HEK293 (cell line): ENCODE measurements around the gene DOK7.

ENCODE experiments used
- CTCF ChIA-PET: fragments of 350-600 bp; formaldehyde crosslinking; extraction: SDS; loops from one replicate; lab custom pipeline; 2021; ENCODE audit warnings: antibody characterized with exemption; lab: Yijun Ruan, JAX
- POLR2A ChIA-PET: fragments of 300-600 bp; formaldehyde crosslinking; extraction: SDS; loops from one replicate; lab custom pipeline; 2020; ENCODE audit warnings: antibody characterized with exemption, inconsistent platforms; lab: Yijun Ruan, JAX
- H3K27ac ChIP-seq: fragments of 200-500 bp; sonication (Bioruptor generic); 2 replicates; pipeline ENCODE4 v1.5.1; 2014; ENCODE audit warnings: low read depth, low read length, control low read depth, inconsistent platforms; ENCODE audit errors: extremely low read depth
- H3K36me3 ChIP-seq, 2 experiments: fragments of 200-500 bp in 1 of 2; sonication (Bioruptor generic) in 1 of 2; 1 replicate in 1 of 2; 2 replicates in 1 of 2; pipeline ENCODE4 v1.5.1; 2014 to 2017; ENCODE audit warnings: inconsistent platforms in 2 of 2, low read length in 2 of 2; ENCODE audit not compliant: control insufficient read depth in 2 of 2, insufficient read depth in 1 of 2
- H3K4me1 ChIP-seq: fragments of 200-500 bp; sonication (Bioruptor generic); 2 replicates; pipeline ENCODE4 v1.5.1; 2014; ENCODE audit warnings: mild to moderate bottlenecking, low read length, inconsistent platforms; ENCODE audit not compliant: control insufficient read depth, insufficient read depth
- H3K4me3 ChIP-seq: 2 replicates; pipeline ENCODE4 v1.5.1; 2011; ENCODE audit warnings: low read depth, mild to moderate bottlenecking, control low read depth, low read length, moderate library complexity
- H3K9me3 ChIP-seq: fragments of 200-500 bp; sonication (Bioruptor generic); 2 replicates; pipeline ENCODE4 v1.5.1; 2014; ENCODE audit warnings: low read depth, low read length, inconsistent platforms; ENCODE audit not compliant: control insufficient read depth, insufficient read depth
- ELK4 ChIP-seq: IDR thresholded peaks from 2 replicates; pipeline ENCODE4 v1.6.1; 2011; ENCODE audit warnings: mild to moderate bottlenecking, low read depth, low read length, borderline replicate concordance
- FEZF1 ChIP-seq: fragments of 450-650 bp; formaldehyde crosslinking; IDR thresholded peaks from 2 replicates; pipeline ENCODE4 v1.5.1; 2016; ENCODE audit warnings: missing biosample characterization, missing genetic modification characterization
- GLIS2 ChIP-seq: fragments of 450-650 bp; formaldehyde crosslinking; IDR thresholded peaks from 2 replicates; pipeline ENCODE4 v1.5.1; 2016; ENCODE audit warnings: missing biosample characterization, missing genetic modification characterization
- KLF7 ChIP-seq: fragments of 450-650 bp; formaldehyde crosslinking; IDR thresholded peaks from 2 replicates; pipeline ENCODE4 v1.5.1; 2016; ENCODE audit warnings: missing biosample characterization, missing genetic modification characterization, borderline replicate concordance
- PRDM10 ChIP-seq: fragments of 450-650 bp; formaldehyde crosslinking; IDR thresholded peaks from 2 replicates; pipeline ENCODE4 v1.5.1; 2016; ENCODE audit warnings: missing biosample characterization, missing genetic modification characterization
- RBAK ChIP-seq: fragments of 450-650 bp; formaldehyde crosslinking; IDR thresholded peaks from 2 replicates; pipeline ENCODE4 v1.5.1; 2016; ENCODE audit warnings: missing biosample characterization, missing genetic modification characterization
- ZBTB7A ChIP-seq: fragments of 450-650 bp; formaldehyde crosslinking; IDR thresholded peaks from 2 replicates; pipeline ENCODE4 v1.5.1; 2016; ENCODE audit warnings: low read depth, missing biosample characterization, missing genetic modification characterization
- ZFP3 ChIP-seq: fragments of 450-650 bp; formaldehyde crosslinking; IDR thresholded peaks from 2 replicates; pipeline ENCODE4 v1.5.1; 2016; ENCODE audit warnings: low read depth, missing biosample characterization, missing genetic modification characterization
- ZNF155 ChIP-seq: fragments of 450-650 bp; formaldehyde crosslinking; IDR thresholded peaks from 2 replicates; pipeline ENCODE4 v1.5.1; 2016; ENCODE audit warnings: missing biosample characterization, missing genetic modification characterization
- ZNF335 ChIP-seq: fragments of 450-650 bp; formaldehyde crosslinking; conservative IDR thresholded peaks from 2 replicates; pipeline ENCODE4 v1.5.1; 2016; ENCODE audit warnings: missing biosample characterization, missing genetic modification characterization
- ZNF366 ChIP-seq: fragments of 450-650 bp; formaldehyde crosslinking; conservative IDR thresholded peaks from 2 replicates; pipeline ENCODE4 v1.5.1; 2016; ENCODE audit warnings: missing biosample characterization, missing genetic modification characterization
- ZNF398 ChIP-seq: fragments of 450-650 bp; formaldehyde crosslinking; IDR thresholded peaks from 2 replicates; pipeline ENCODE4 v1.5.1; 2017; ENCODE audit warnings: missing biosample characterization, missing genetic modification characterization
- ZNF426 ChIP-seq: fragments of 450-650 bp; formaldehyde crosslinking; IDR thresholded peaks from 2 replicates; pipeline ENCODE4 v1.5.1; 2017; ENCODE audit warnings: missing biosample characterization, missing genetic modification characterization, mild to moderate bottlenecking, inconsistent platforms, moderate library complexity
- ZNF449 ChIP-seq: fragments of 450-650 bp; formaldehyde crosslinking; IDR thresholded peaks from 2 replicates; pipeline ENCODE4 v1.5.1; 2017; ENCODE audit warnings: missing biosample characterization, mild to moderate bottlenecking, missing genetic modification characterization, moderate library complexity
- ZNF510 ChIP-seq: fragments of 450-650 bp; formaldehyde crosslinking; IDR thresholded peaks from 2 replicates; pipeline ENCODE4 v1.5.1; 2018; ENCODE audit warnings: mild to moderate bottlenecking, missing genetic modification characterization, missing biosample characterization; ENCODE audit not compliant: insufficient replicate concordance
- ZNF560 ChIP-seq: fragments of 450-650 bp; formaldehyde crosslinking; IDR thresholded peaks from 2 replicates; pipeline ENCODE4 v1.5.1; 2017; ENCODE audit warnings: missing biosample characterization, missing genetic modification characterization, borderline replicate concordance
- ZNF600 ChIP-seq: fragments of 450-650 bp; formaldehyde crosslinking; IDR thresholded peaks from 2 replicates; pipeline ENCODE4 v1.5.1; 2016; ENCODE audit warnings: missing biosample characterization, missing genetic modification characterization
- ZNF624 ChIP-seq: fragments of 450-650 bp; formaldehyde crosslinking; IDR thresholded peaks from 2 replicates; pipeline ENCODE4 v1.5.1; 2017; ENCODE audit warnings: missing biosample characterization, missing genetic modification characterization
- ZNF768 ChIP-seq: fragments of 450-650 bp; formaldehyde crosslinking; IDR thresholded peaks from 2 replicates; pipeline ENCODE4 v1.5.1; 2018; ENCODE audit warnings: missing biosample characterization, mild to moderate bottlenecking, missing genetic modification characterization
- ZNF792 ChIP-seq: fragments of 450-650 bp; formaldehyde crosslinking; IDR thresholded peaks from 2 replicates; pipeline ENCODE4 v1.5.1; 2016; ENCODE audit warnings: missing biosample characterization, missing genetic modification characterization

DOK7 gene

GRCh38 chr4:3440979-3441500 lies 22.1 kb upstream of the DOK7 start:
- H3K9me3 ChIP-seq, result no peaks in the 10 kb centered on the region
- no peak overlapping the region for H3K4me3 ChIP-seq
- H3K27ac ChIP-seq, result no peak overlapping the region
- H3K36me3 ChIP-seq, result no peaks in the 10 kb centered on the region
- 0 out of 2 replicates have a peak, but pooled peaks have one; percentile 22 for TF ChIP-seq GLIS2 (tag by site-specific recombination)
- peak; percentile 82 for TF ChIP-seq ZNF600
- TF ChIP-seq ZBTB7A, result no peak
- 0 out of 2 replicates have a peak, but pooled peaks have one; percentile 23 for TF ChIP-seq PRDM10 (tag by site-specific recombination)
- ChIA-PET CTCF (interaction anchor here (0.6 to 1.9 kb wide), 4 partner anchors 32 to 334 kb away, joined by 3 to 7 read pairs (median 6); no protein-coding TSS in a partner anchor), POLR2A (no interaction called here)
- H3K4me1 ChIP-seq, result no peaks in the 10 kb centered on the region

GRCh38 chr4:3441501-3442459 lies 21.3 kb upstream of the DOK7 start, which contains the start of gene HGFAC:
HGFAC (plus strand) TSS chr4:3441968; CDS start chr4:3442002, 34 bp downstream.
- Histone ChIP-seq H3K4me3 (no peak within 1 kb of the TSS), H3K9me3 (no peaks in the 10 kb centered on the region), H3K4me1 (no peaks in the 10 kb centered on the region), H3K27ac (no peak within 1 kb of the TSS), H3K36me3 (no peaks in the 10 kb centered on the region)
- ChIA-PET CTCF (interaction anchor here (0.6 to 1.9 kb wide), 5 partner anchors 31 to 335 kb away, joined by 3 to 7 read pairs (median 5); no protein-coding TSS in a partner anchor), POLR2A (no interaction called here)
- peak; percentile 18; the same call in 1 of the 2 replicates for TF ChIP-seq ZNF335 (tag by site-specific recombination)
- no peak for TF ChIP-seq ELK4

- no peaks in the 10 kb centered on the region for H3K36me3 ChIP-seq
- H3K27ac ChIP-seq, result no peak overlapping the region
- no peaks in the 10 kb centered on the region for H3K4me1 ChIP-seq
- no peak overlapping the region for H3K4me3 ChIP-seq
- ChIA-PET CTCF (interaction anchor here (1.4 to 1.9 kb wide), 3 partner anchors 38 to 97 kb away, joined by 5 to 7 read pairs (median 6); no protein-coding TSS in a partner anchor), POLR2A (no interaction called here)
- H3K9me3 ChIP-seq, result no peaks in the 10 kb centered on the region
- TF ChIP-seq RBAK (tag by site-specific recombination) (no peak), ZNF560 (tag by site-specific recombination) (no peak), ZNF624 (tag by site-specific recombination) (no peak), ZNF449 (no peak), ZNF792 (tag by site-specific recombination) (no peak), ZNF155 (tag by site-specific recombination) (no peak), ZFP3 (no peak), ZNF768 (no peak), KLF7 (tag by site-specific recombination) (no peak), ZNF398 (tag by site-specific recombination) (no peak), ZNF366 (tag by site-specific recombination) (no peak), FEZF1 (tag by site-specific recombination) (no peak), ZNF426 (tag by site-specific recombination) (no peak), ZNF510 (tag by site-specific recombination) (no peak)
Observed at GRCh38 chr4:3442460-3442958, 20.6 kb upstream of the DOK7 start.
